Mucosa of stomach (tissue), 1 donor: Measurements from ENCODE around the gene SSBP3.

Experiments
- H3K27me3 ChIP-seq: one replicate; pipeline ENCODE4 v1.7.0; 2013; ENCODE audit warnings: mild to moderate bottlenecking, low read length; ENCODE audit not compliant: control insufficient read depth, insufficient read depth
- H3K36me3 ChIP-seq: one replicate; pipeline ENCODE4 v1.7.0; 2013; ENCODE audit warnings: low read length; ENCODE audit not compliant: control insufficient read depth, insufficient read depth
- H3K4me1 ChIP-seq: one replicate; pipeline ENCODE4 v1.7.0; 2013; ENCODE audit warnings: mild to moderate bottlenecking, low read length; ENCODE audit not compliant: control insufficient read depth, insufficient read depth
- H3K4me3 ChIP-seq: one replicate; pipeline ENCODE4 v1.7.0; 2013; ENCODE audit warnings: low read length
- H3K9ac ChIP-seq: one replicate; pipeline ENCODE4 v1.7.0; 2013; ENCODE audit warnings: mild to moderate bottlenecking, low read length, moderate library complexity
- H3K9me3 ChIP-seq: one replicate; pipeline ENCODE4 v1.7.0; 2013; ENCODE audit warnings: mild to moderate bottlenecking, low read length, moderate library complexity; ENCODE audit not compliant: control insufficient read depth
- donor health status: Pancreatic carcinoma.

SSBP3 gene

GRCh38 chr1:54225378-54225777 is 180.8 kb downstream of the SSBP3 start:
- Histone ChIP-seq H3K9me3 (no peaks in the 10 kb centered on the region), H3K27me3 (no peaks in the 10 kb centered on the region), H3K4me1 (peaks cover 4% of the 10 kb centered on the region), H3K4me3 (no peak overlapping the region), H3K36me3 (no peaks in the 10 kb centered on the region), H3K9ac (no peak overlapping the region)

- Histone ChIP-seq H3K9ac (no peak overlapping the region), H3K4me1 (peaks cover 11% of the 10 kb centered on the region), H3K9me3 (no peaks in the 10 kb centered on the region), H3K27me3 (no peaks in the 10 kb centered on the region), H3K4me3 (no peak overlapping the region), H3K36me3 (no peaks in the 10 kb centered on the region)
Observed at GRCh38 chr1:54224233-54224632, 182.0 kb downstream of the SSBP3 start.

GRCh38 chr1:54223441-54224202 is 182.6 kb downstream of the SSBP3 start:
- Histone ChIP-seq H3K9ac (no peak overlapping the region), H3K4me3 (no peak overlapping the region), H3K27me3 (no peaks in the 10 kb centered on the region), H3K9me3 (no peaks in the 10 kb centered on the region), H3K36me3 (no peaks in the 10 kb centered on the region), H3K4me1 (peaks cover 17% of the 10 kb centered on the region)

GRCh38 chr1:54222711-54223110 is 183.5 kb downstream of the SSBP3 start:
- H3K4me1 ChIP-seq, result peaks cover 23% of the 10 kb centered on the region
- no peak overlapping the region for H3K4me3 ChIP-seq
- H3K27me3 ChIP-seq, result no peaks in the 10 kb centered on the region
- no peak overlapping the region for H3K9ac ChIP-seq
- peaks cover 3% of the 10 kb centered on the region for H3K36me3 ChIP-seq
- no peaks in the 10 kb centered on the region for H3K9me3 ChIP-seq

GRCh38 chr1:54221867-54222484 is 184.2 kb downstream of the SSBP3 start:
- H3K36me3 ChIP-seq, result peaks cover 10% of the 10 kb centered on the region
- H3K4me3 ChIP-seq, result no peak overlapping the region
- no peaks in the 10 kb centered on the region for H3K9me3 ChIP-seq
- peaks cover 23% of the 10 kb centered on the region for H3K4me1 ChIP-seq
- no peak overlapping the region for H3K9ac ChIP-seq
- H3K27me3 ChIP-seq, result no peaks in the 10 kb centered on the region

- Histone ChIP-seq H3K4me1 (peaks cover 23% of the 10 kb centered on the region), H3K36me3 (peaks cover 17% of the 10 kb centered on the region), H3K9ac (no peak overlapping the region), H3K27me3 (no peaks in the 10 kb centered on the region), H3K9me3 (no peaks in the 10 kb centered on the region), H3K4me3 (no peak overlapping the region)
Observed at GRCh38 chr1:54221113-54221834, 184.9 kb downstream of the SSBP3 start.

- no peaks in the 10 kb centered on the region for H3K27me3 ChIP-seq
- peaks cover 22% of the 10 kb centered on the region for H3K36me3 ChIP-seq
- no peak overlapping the region for H3K4me3 ChIP-seq
- H3K9me3 ChIP-seq, result no peaks in the 10 kb centered on the region
- peaks cover 23% of the 10 kb centered on the region for H3K4me1 ChIP-seq
- no peak overlapping the region for H3K9ac ChIP-seq
Observed at GRCh38 chr1:54220004-54220811, 186.0 kb downstream of the SSBP3 start.

- H3K9ac ChIP-seq, result no peak overlapping the region
- peaks cover 22% of the 10 kb centered on the region for H3K36me3 ChIP-seq
Observed at GRCh38 chr1:54219688-54220003, 186.5 kb downstream of the SSBP3 start.

GRCh38 chr1:54218883-54219687 is 187.1 kb downstream of the SSBP3 start:
- Histone ChIP-seq H3K4me3 (no peak overlapping the region), H3K27me3 (no peaks in the 10 kb centered on the region), H3K9ac (peak overlapping the region; percentile 3), H3K36me3 (peaks cover 22% of the 10 kb centered on the region), H3K4me1 (peaks cover 23% of the 10 kb centered on the region), H3K9me3 (no peaks in the 10 kb centered on the region)

More at GRCh38 chr1:54219688-54220003, 186.5 kb downstream of the SSBP3 start:
- Histone ChIP-seq H3K4me1 (peaks cover 23% of the 10 kb centered on the region), H3K9me3 (no peaks in the 10 kb centered on the region), H3K27me3 (no peaks in the 10 kb centered on the region), H3K4me3 (no peak overlapping the region)

GRCh38 chr1:54215523-54215922 is 190.7 kb downstream of the SSBP3 start:
- no peak overlapping the region for H3K9ac ChIP-seq
- H3K36me3 ChIP-seq, result peaks cover 39% of the 10 kb centered on the region
- H3K27me3 ChIP-seq, result no peaks in the 10 kb centered on the region
- H3K9me3 ChIP-seq, result no peaks in the 10 kb centered on the region
- H3K4me3 ChIP-seq, result no peak overlapping the region
- peaks cover 19% of the 10 kb centered on the region for H3K4me1 ChIP-seq

GRCh38 chr1:54212872-54213271 is 193.3 kb downstream of the SSBP3 start:
- Histone ChIP-seq H3K36me3 (peaks cover 48% of the 10 kb centered on the region), H3K9ac (no peak overlapping the region)

More at GRCh38 chr1:54212872-54213271, 193.3 kb downstream of the SSBP3 start:
- H3K9me3 ChIP-seq, result no peaks in the 10 kb centered on the region
- no peak overlapping the region for H3K4me3 ChIP-seq
- H3K27me3 ChIP-seq, result no peaks in the 10 kb centered on the region
- no peaks in the 10 kb centered on the region for H3K4me1 ChIP-seq
